GM10248 (cell line): ENCODE results near the gene CCDC141.

Experiments used
- CTCF ChIA-PET: fragments of 300-600 bp; sonication (Branson Sonifier 250); formaldehyde crosslinking; extraction: SDS; loops from one replicate; lab custom pipeline; 2021; ENCODE audit warnings: antibody characterized with exemption; lab: Yijun Ruan, JAX
- POLR2A ChIA-PET: fragments of 350-650 bp; sonication (Branson Sonifier 250); formaldehyde crosslinking; extraction: SDS; loops from one replicate; lab custom pipeline; 2020; ENCODE audit warnings: antibody characterized with exemption; lab: Yijun Ruan, JAX
- DNase-seq: peaks from one replicate; pipeline ENCODE4 v3.0.0; 2012; ENCODE audit errors: extremely low spot score
- TF ChIP-seq, protein P1 (sequence below): IDR thresholded peaks from 2 replicates; pipeline ENCODE4 v1.5.1; 2012; ENCODE audit warnings: mild to moderate bottlenecking, low read depth; ENCODE audit errors: extremely low read depth, missing control alignments, control extremely low read depth

The CCDC141 gene

DNA sequence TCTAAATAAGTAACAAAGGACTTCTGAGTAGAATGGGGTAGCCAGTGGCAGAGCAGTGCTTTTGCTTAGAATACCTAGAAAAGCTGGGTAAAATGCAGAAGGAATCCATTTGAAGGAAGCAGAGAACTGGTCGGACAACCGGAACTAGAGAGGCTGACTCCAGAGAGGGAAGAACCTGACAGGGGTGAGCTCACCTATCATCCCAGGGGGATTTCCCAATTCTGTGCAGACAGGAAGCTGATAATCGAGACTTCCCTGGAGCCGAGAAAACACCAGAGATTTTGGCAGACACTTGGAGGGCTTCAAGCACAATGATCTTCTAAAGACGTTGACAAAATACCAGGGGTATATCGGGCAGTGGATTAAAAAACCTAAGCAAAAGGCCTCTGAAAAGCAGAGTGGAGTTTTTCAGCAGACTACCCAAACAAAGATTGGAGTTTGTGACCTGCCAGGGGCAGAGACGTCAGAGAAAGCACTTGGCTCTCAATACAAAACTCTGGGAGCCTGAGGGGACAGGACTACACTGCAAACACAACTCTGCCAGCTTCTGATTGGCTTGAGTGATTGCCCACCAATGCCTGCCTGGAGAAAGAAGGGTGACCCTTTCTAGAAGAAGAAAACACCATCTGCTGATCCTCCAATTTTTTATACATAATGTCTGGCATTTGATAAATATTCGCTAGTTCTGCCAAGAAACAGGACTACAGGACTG is 175.3 kb downstream of the CCDC141 start:
- CTCF ChIA-PET = interaction anchor here (1.3 to 3.7 kb wide), 2 partner anchors 16 to 255 kb away, joined by 4 to 28 read pairs; no protein-coding TSS in a partner anchor
- POLR2A ChIA-PET = no interaction called here
- no peak for DNase-seq
- TF ChIP-seq, protein P1, sequence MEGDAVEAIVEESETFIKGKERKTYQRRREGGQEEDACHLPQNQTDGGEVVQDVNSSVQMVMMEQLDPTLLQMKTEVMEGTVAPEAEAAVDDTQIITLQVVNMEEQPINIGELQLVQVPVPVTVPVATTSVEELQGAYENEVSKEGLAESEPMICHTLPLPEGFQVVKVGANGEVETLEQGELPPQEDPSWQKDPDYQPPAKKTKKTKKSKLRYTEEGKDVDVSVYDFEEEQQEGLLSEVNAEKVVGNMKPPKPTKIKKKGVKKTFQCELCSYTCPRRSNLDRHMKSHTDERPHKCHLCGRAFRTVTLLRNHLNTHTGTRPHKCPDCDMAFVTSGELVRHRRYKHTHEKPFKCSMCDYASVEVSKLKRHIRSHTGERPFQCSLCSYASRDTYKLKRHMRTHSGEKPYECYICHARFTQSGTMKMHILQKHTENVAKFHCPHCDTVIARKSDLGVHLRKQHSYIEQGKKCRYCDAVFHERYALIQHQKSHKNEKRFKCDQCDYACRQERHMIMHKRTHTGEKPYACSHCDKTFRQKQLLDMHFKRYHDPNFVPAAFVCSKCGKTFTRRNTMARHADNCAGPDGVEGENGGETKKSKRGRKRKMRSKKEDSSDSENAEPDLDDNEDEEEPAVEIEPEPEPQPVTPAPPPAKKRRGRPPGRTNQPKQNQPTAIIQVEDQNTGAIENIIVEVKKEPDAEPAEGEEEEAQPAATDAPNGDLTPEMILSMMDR = no peak

DNA sequence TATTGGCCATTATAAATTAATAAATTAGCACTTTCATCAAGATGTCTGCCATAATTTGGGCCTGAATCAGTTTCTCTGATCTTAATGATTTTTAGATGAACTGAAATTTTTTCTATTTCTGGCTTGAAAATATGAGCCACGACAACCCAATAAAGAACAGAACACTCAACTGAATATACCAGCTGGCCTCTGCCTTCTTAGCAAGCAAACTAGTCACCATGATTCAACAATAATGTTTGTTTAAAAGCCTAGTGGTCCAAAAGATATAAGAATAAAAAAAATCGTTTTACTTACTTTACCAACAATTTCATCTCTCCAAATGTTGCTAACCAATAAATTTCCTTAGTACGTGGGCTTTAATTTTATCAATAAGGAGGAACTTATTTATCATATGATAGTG is 176.0 kb downstream of the CCDC141 start:
- TF ChIP-seq, protein P1 = no peak
- ChIA-PET CTCF (no interaction called here), POLR2A (no interaction called here)
- DNase-seq = no peak

DNA sequence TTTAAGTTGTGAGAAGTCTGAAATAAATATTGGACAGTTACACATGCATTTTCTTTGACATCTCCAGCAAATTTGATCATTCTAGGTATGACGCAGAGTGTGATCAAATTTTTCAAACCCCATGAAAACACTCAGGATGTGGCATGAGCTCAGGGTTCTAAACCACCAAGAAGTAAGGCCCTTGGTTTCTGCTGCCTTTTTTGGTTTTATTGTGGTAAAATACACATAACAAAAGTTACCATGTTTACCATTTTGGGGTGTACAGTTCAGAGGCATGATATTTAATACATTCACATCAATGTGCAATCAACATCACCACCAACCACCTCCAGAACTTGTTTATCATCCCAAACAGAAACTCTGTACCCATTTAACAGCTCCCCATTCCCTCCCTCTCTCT is 178.4 kb downstream of the CCDC141 start:
- TF ChIP-seq, protein P1 = no peak
- ChIA-PET CTCF (interaction anchor here (0.9 to 1.3 kb wide), 3 partner anchors 12 to 18 kb away, joined by 3 to 6 read pairs (median 3); no protein-coding TSS in a partner anchor), POLR2A (no interaction called here)
- DNase-seq = no peak

DNA sequence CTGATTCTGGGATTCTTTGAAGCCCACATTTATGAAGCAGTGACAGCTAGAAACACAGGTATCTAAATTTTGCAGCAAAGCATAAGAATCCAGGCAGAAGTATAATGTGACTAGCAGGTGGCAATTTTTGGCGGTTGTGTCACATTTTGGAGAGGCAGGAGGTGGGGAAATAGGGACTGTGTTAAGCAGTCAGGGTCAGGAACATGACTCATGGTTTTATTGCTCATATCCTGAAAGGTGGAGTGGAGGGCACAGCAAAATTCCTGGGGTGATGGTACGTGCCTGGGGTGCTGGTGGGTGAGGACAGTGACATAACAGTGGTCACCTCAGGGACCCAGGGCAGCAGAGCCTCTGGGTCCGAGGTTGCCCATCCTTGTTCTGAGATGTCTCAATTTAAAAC is 179.2 kb downstream of the CCDC141 start:
- TF ChIP-seq, protein P1 = no peak
- ChIA-PET CTCF (no interaction called here), POLR2A (interaction anchor here (1.2 kb wide), 1 partner anchor 41 kb away, joined by 4 read pairs; no protein-coding TSS in a partner anchor)
- no peak for DNase-seq

DNA sequence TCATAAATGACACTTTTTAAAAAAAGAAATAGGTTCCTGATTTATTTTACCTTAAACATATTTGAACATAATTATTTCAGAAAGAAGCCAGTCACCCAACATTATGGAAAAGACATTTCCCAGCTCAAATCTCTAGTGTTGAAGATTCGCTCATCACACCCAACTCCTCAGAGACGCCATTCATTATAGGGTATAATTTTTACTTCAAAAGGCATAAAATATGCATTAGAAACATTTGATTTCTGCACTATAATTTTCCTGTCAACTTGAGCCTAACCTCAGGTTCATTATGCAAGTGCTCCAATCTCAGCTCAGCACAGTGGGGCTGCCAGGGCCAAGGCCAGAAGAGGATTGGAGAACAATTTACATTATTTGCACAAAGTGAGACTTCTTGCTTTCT is 183.9 kb downstream of the CCDC141 start:
- POLR2A ChIA-PET = interaction anchor here (0.5 kb wide), 1 partner anchor 1621 kb away, joined by 5 read pairs; no protein-coding TSS in a partner anchor
- CTCF ChIA-PET = interaction anchor here (0.8 to 1.4 kb wide), 4 partner anchors 11 to 15 kb away, joined by 3 read pairs; no protein-coding TSS in a partner anchor
- no peak for DNase-seq
- TF ChIP-seq, protein P1 = no peak

DNA sequence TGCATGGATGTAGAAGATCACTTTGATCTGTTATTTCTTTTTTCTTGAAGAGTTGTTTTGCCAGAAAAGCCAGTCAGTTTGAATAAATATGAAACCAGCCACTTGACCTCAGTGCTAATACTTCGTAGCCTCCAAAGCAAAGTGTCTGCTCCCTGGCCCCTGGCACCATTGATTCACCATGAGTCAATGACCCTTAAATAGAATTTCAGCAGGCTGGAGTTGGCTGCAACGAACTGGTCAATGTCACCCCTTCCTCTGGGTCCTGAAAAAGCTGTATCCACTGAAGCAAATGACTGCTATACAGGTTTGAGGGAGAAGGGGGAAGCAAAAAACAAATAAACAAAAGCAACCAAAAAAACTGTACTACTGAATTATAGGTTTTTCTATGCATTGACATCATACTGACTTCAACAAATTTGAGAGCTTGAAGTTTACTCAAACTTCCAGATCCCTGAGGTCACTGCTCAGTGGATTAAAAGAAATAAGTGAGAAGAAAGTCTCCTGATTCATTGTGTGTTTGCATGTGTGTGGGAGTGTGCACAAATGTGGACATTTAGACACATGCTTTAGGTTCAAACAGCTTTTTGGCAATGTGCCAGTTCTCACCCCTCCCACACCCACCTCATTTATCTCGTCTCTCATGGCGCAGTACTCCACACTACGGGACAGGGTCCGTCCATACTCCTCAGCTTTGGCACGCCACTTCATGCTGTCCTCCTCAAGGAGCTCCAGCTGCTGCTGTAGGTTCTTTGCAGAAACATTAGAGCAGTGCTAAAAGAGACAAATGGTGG is 184.6 kb downstream of the CCDC141 start:
- POLR2A ChIA-PET = interaction anchor here (0.5 kb wide), 1 partner anchor 1620 kb away, joined by 5 read pairs; no protein-coding TSS in a partner anchor
- no peak for DNase-seq
- TF ChIP-seq, protein P1 = no peak
- CTCF ChIA-PET = interaction anchor here (0.8 to 1.5 kb wide), 5 partner anchors 13 to 47 kb away, joined by 3 read pairs; no protein-coding TSS in a partner anchor
